Measurements from ENCODE around the gene FAM171A1.
A peak's percentile ranks its signal among the peaks of the same experiment; 100 is the strongest.
"Not testable (repeated sequence)": the region's sequence is repeated elsewhere in the genome, so short reads cannot be mapped to it uniquely, and the experiment has no call there.

The FAM171A1 gene

GRCh38 chr10:15370856-15371701, at the start of gene FAM171A1:
TSS of gene FAM171A1 (minus strand) at chr10:15371289. CDS start at chr10:15371052, 237 bp downstream.
- peak within 1 kb of the TSS; percentile 57 for H3K27ac ChIP-seq
- TF ChIP-seq ZFX (IDR thresholded peaks at IDR 0.05): peak; percentile 62
- peak; percentile 90 for TF ChIP-seq CTCF (conservative IDR thresholded peaks at IDR 0.05)

- no peak for TF ChIP-seq CTCF (conservative IDR thresholded peaks at IDR 0.05)
- TF ChIP-seq ZFX (IDR thresholded peaks at IDR 0.05): no peak
- H3K27ac ChIP-seq: no peak overlapping the region
These were observed 49.8 kb upstream of the FAM171A1 start for GRCh38 chr10:15420858-15421257.

- H3K27ac ChIP-seq: no peak overlapping the region
- TF ChIP-seq CTCF (conservative IDR thresholded peaks at IDR 0.05) (peak; percentile 94), ZFX (IDR thresholded peaks at IDR 0.05) (no peak)
These were observed 48.3 kb upstream of the FAM171A1 start for GRCh38 chr10:15419279-15419874.

GRCh38 chr10:15416034-15416433, 44.9 kb upstream of the FAM171A1 start:
- TF ChIP-seq CTCF (conservative IDR thresholded peaks at IDR 0.05) (no peak), ZFX (IDR thresholded peaks at IDR 0.05) (no peak)
- no peak overlapping the region for H3K27ac ChIP-seq

- H3K27ac ChIP-seq: no peak overlapping the region
- TF ChIP-seq CTCF (conservative IDR thresholded peaks at IDR 0.05) (no peak), ZFX (IDR thresholded peaks at IDR 0.05) (no peak)
These were observed 39.9 kb upstream of the FAM171A1 start for GRCh38 chr10:15411010-15411409.

GRCh38 chr10:15409350-15409749, 38.3 kb upstream of the FAM171A1 start:
- not testable (repeated sequence) for H3K27ac ChIP-seq

DNA sequence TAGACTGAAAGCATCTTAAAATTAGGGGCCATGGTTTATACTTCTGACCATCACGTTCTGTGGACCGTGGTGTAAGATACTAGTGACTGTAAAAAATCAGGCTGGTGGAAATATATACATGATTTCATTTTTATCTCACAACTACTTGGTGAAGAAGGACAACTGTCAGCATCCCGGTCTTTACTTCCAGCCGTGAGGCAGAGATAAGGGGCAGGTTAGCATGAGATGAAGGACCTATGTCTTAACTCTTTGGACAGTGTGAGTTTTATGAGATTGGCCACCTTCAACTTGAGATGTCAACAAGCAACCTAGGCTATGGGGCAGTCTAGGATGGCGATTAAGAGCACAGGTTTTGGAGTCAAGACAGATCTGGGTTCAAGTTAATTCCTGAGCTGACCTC, 37.5 kb upstream of the FAM171A1 start:
- TF ChIP-seq CTCF (conservative IDR thresholded peaks at IDR 0.05) (no peak), ZFX (IDR thresholded peaks at IDR 0.05) (no peak)
- no peak overlapping the region for H3K27ac ChIP-seq

Measured in C4-2B (cell line).